GM19463 (cell line): ENCODE measurements around the gene PNLDC1.
A peak's percentile ranks its signal among the peaks of the same experiment; 100 is the strongest.
"Not testable (repeated sequence)": the region's sequence is repeated elsewhere in the genome, so short reads cannot be mapped to it uniquely, and the experiment has no call there.

ENCODE experiments used
- ATAC-seq: cut with Tn5 transposase; IDR thresholded peaks from one replicate; pipeline ENCODE4 v1.9.1; 2021; ENCODE audit warnings: mild to moderate bottlenecking, moderate library complexity; ENCODE audit not compliant: unreplicated experiment

Gene PNLDC1

GRCh38 chr6:159817951-159818739, 18.1 kb downstream of the PNLDC1 start:
- no peak for ATAC-seq

- ATAC-seq: no peak
These were observed 19.0 kb downstream of the PNLDC1 start for GRCh38 chr6:159819098-159819497.

GRCh38 chr6:159819932-159820640, 20.0 kb downstream of the PNLDC1 start:
- ATAC-seq: no peak

GRCh38 chr6:159821122-159821521, 21.0 kb downstream of the PNLDC1 start:
- no peak for ATAC-seq

- no peak for ATAC-seq
These were observed 21.6 kb downstream of the PNLDC1 start for GRCh38 chr6:159821726-159822125.

GRCh38 chr6:159823953-159824352, 23.9 kb downstream of the PNLDC1 start:
- no peak for ATAC-seq

- not testable (repeated sequence) for ATAC-seq
These were observed 24.6 kb downstream of the PNLDC1 start for GRCh38 chr6:159824690-159825089.

GRCh38 chr6:159826004-159826403, 25.9 kb downstream of the PNLDC1 start:
- ATAC-seq: no peak

GRCh38 chr6:159826968-159827647, 27.0 kb downstream of the PNLDC1 start:
- no peak for ATAC-seq

GRCh38 chr6:159828074-159828473, 28.0 kb downstream of the PNLDC1 start:
- ATAC-seq: no peak

GRCh38 chr6:159829526-159829925, 29.4 kb downstream of the PNLDC1 start:
- peak; percentile 62 for ATAC-seq

GRCh38 chr6:159830501-159831372, 30.7 kb downstream of the PNLDC1 start:
- no peak for ATAC-seq

GRCh38 chr6:159831373-159831679, 31.2 kb downstream of the PNLDC1 start:
- no peak for ATAC-seq

GRCh38 chr6:159832946-159833345, 32.9 kb downstream of the PNLDC1 start:
- no peak for ATAC-seq

GRCh38 chr6:159833556-159833955, 33.5 kb downstream of the PNLDC1 start:
- no peak for ATAC-seq

GRCh38 chr6:159833997-159834603, 34.0 kb downstream of the PNLDC1 start:
- no peak for ATAC-seq

GRCh38 chr6:159836718-159837490, 36.8 kb downstream of the PNLDC1 start:
- no peak for ATAC-seq

GRCh38 chr6:159837511-159837910, 37.4 kb downstream of the PNLDC1 start:
- no peak for ATAC-seq

GRCh38 chr6:159838020-159838744, 38.1 kb downstream of the PNLDC1 start:
- no peak for ATAC-seq
